IMR-90 (cell line): ENCODE measurements around the gene GPR15. TPM values are rescaled to one million over a fixed set of nuclear protein-coding genes. Genes with fewer than 3 reads are reported as not detected.

Experiments
- ATAC-seq: fragments of 200-7000 bp; cut with Tn5 transposase; 2 replicates; pipeline ENCODE4 v1.9.1; 2020; ENCODE audit warnings: low read depth, mild to moderate bottlenecking, moderate library complexity
- BruUV-seq: library from RNA; stranded (reverse); fragments of 400-500 nt; replicated peaks from 2 replicates; lab custom pipeline; 2021; lab: Mats Ljungman, UMichigan
- CTCF ChIA-PET: fragments of 300-600 bp; formaldehyde crosslinking; extraction: SDS; loops from one replicate; lab custom pipeline; 2021; ENCODE audit warnings: antibody characterized with exemption; lab: Yijun Ruan, JAX
- POLR2A ChIA-PET: fragments of 300-600 bp; sonication (Branson Sonifier 250); formaldehyde crosslinking; loops from one replicate; lab custom pipeline; 2022; ENCODE audit warnings: antibody characterized with exemption; ENCODE audit not compliant: unreplicated experiment; lab: Charles Lee
- DNase-seq: peaks from one replicate; pipeline ENCODE4 v3.0.0; 2013
- H2AFZ ChIP-seq: replicated peaks from 2 replicates; pipeline ENCODE3; 2013; ENCODE audit warnings: low read length, mild to moderate bottlenecking; ENCODE audit not compliant: poor library complexity
- H2AK5ac ChIP-seq: 2 replicates; pipeline ENCODE4 v1.6.1; 2013; ENCODE audit warnings: low read depth, low read length, inconsistent platforms
- H2AK9ac ChIP-seq: replicated peaks from 2 replicates; pipeline ENCODE3; 2013; ENCODE audit warnings: mild to moderate bottlenecking, low read depth, low read length, moderate library complexity; ENCODE audit not compliant: poor library complexity
- H2BK120ac ChIP-seq: 2 replicates; pipeline ENCODE4 v1.6.1; 2013; ENCODE audit warnings: low read depth, low read length, inconsistent platforms
- H2BK15ac ChIP-seq: 3 replicates; pipeline ENCODE4 v1.6.1; 2013; ENCODE audit warnings: low read depth, low read length, inconsistent platforms
- H2BK20ac ChIP-seq: 2 replicates; pipeline ENCODE4 v1.6.1; 2013; ENCODE audit warnings: low read depth, mild to moderate bottlenecking, inconsistent platforms, low read length, moderate library complexity
- H2BK5ac ChIP-seq: 2 replicates; pipeline ENCODE4 v1.6.1; 2013; ENCODE audit warnings: mild to moderate bottlenecking, low read depth, low read length, inconsistent platforms; ENCODE audit not compliant: poor library complexity, severe bottlenecking
- H3K14ac ChIP-seq: replicated peaks from 2 replicates; pipeline ENCODE4 v1.6.1; 2013; ENCODE audit warnings: low read depth, low read length, inconsistent platforms
- H3K18ac ChIP-seq: 2 replicates; pipeline ENCODE4 v1.6.1; 2013; ENCODE audit warnings: low read depth, low read length, control low read depth
- H3K23ac ChIP-seq: 2 replicates; pipeline ENCODE4 v1.6.1; 2013; ENCODE audit warnings: low read depth, low read length, inconsistent platforms
- H3K27ac ChIP-seq: 2 replicates; pipeline ENCODE4 v1.5.1; 2013; ENCODE audit warnings: mild to moderate bottlenecking, control low read depth, low read length; ENCODE audit not compliant: insufficient read depth
- H3K27me3 ChIP-seq: 2 replicates; pipeline ENCODE4 v1.6.1; 2013; ENCODE audit warnings: low read length; ENCODE audit not compliant: control insufficient read depth, insufficient read depth
- H3K36me3 ChIP-seq: 2 replicates; pipeline ENCODE4 v1.6.1; 2013; ENCODE audit warnings: low read length, mixed read lengths; ENCODE audit not compliant: control insufficient read depth, insufficient read depth
- H3K4ac ChIP-seq: 2 replicates; pipeline ENCODE4 v1.6.1; 2013; ENCODE audit warnings: low read depth, low read length, inconsistent platforms
- H3K4me1 ChIP-seq: 2 replicates; pipeline ENCODE4 v1.6.1; 2013; ENCODE audit warnings: low read length, mixed read lengths; ENCODE audit not compliant: control insufficient read depth, insufficient read depth
- H3K4me2 ChIP-seq: 2 replicates; pipeline ENCODE4 v1.6.1; 2013; ENCODE audit warnings: low read depth, mild to moderate bottlenecking, control low read depth, low read length, moderate library complexity
- H3K4me3 ChIP-seq: 2 replicates; pipeline ENCODE4 v1.5.1; 2013; ENCODE audit warnings: low read depth, mild to moderate bottlenecking, control low read depth, low read length, moderate library complexity; ENCODE audit not compliant: insufficient read depth
- H3K56ac ChIP-seq: 2 replicates; pipeline ENCODE4 v1.6.1; 2013; ENCODE audit warnings: low read length, inconsistent platforms; ENCODE audit not compliant: insufficient read depth; ENCODE audit errors: extremely low read depth
- H3K79me1 ChIP-seq, 2 experiments: 2 replicates each; pipeline ENCODE4 v1.6.1; 2013; ENCODE audit warnings: low read length in 2 of 2, inconsistent platforms in 1 of 2, low read depth in 1 of 2
- H3K9ac ChIP-seq: 2 replicates; pipeline ENCODE4 v1.6.1; 2013; ENCODE audit warnings: low read depth, low read length, control low read depth
- H3K9me1 ChIP-seq: 2 replicates; pipeline ENCODE4 v1.6.1; 2013; ENCODE audit warnings: low read length, inconsistent platforms; ENCODE audit not compliant: insufficient read depth
- H3K9me3 ChIP-seq: 2 replicates; pipeline ENCODE4 v1.6.1; 2013; ENCODE audit warnings: low read length; ENCODE audit not compliant: control insufficient read depth, insufficient read depth
- H4K20me1 ChIP-seq: 2 replicates; pipeline ENCODE4 v1.6.1; 2013; ENCODE audit warnings: low read length, inconsistent platforms; ENCODE audit not compliant: insufficient read depth
- H4K5ac ChIP-seq: 2 replicates; pipeline ENCODE4 v1.6.1; 2013; ENCODE audit warnings: mild to moderate bottlenecking, low read depth, low read length, control low read depth
- H4K8ac ChIP-seq, 2 experiments: 2 replicates each; pipeline ENCODE4 v1.6.1; 2013; ENCODE audit warnings: low read depth in 2 of 2, low read length in 2 of 2, control low read depth in 1 of 2, inconsistent platforms in 1 of 2
- H4K91ac ChIP-seq: 2 replicates; pipeline ENCODE4 v1.6.1; 2013; ENCODE audit warnings: low read depth, low read length, inconsistent platforms; ENCODE audit not compliant: insufficient read depth
- BHLHE40 ChIP-seq: fragments of 150-350 bp; IDR thresholded peaks from 2 replicates; pipeline ENCODE4 v1.6.1; 2016; ENCODE audit warnings: mild to moderate bottlenecking, low read depth, low read length
- CEBPB ChIP-seq: IDR thresholded peaks from 2 replicates; pipeline ENCODE4 v1.6.1; 2012; ENCODE audit warnings: low read depth, low read length, improper control_type of control experiment
- CHD1 ChIP-seq: IDR thresholded peaks from 2 replicates; pipeline ENCODE4 v1.6.1; 2012; ENCODE audit warnings: low read depth, low read length, improper control_type of control experiment
- CTCF ChIP-seq: conservative IDR thresholded peaks from 2 replicates; pipeline ENCODE4 v1.5.1; 2012; ENCODE audit warnings: mild to moderate bottlenecking, low read depth, low read length, improper control_type of control experiment
- ELK1 ChIP-seq: fragments of 150-350 bp; IDR thresholded peaks from 2 replicates; pipeline ENCODE4 v1.6.1; 2016; ENCODE audit warnings: low read depth, mild to moderate bottlenecking, low read length, moderate library complexity, borderline replicate concordance
- FOS ChIP-seq: fragments of 150-350 bp; IDR thresholded peaks from 2 replicates; pipeline ENCODE4 v1.6.1; 2016; ENCODE audit warnings: low read depth, low read length
- MAFK ChIP-seq: IDR thresholded peaks from 2 replicates; pipeline ENCODE4 v1.6.1; 2012; ENCODE audit warnings: low read depth, low read length, improper control_type of control experiment
- MAZ ChIP-seq: IDR thresholded peaks from 2 replicates; pipeline ENCODE4 v1.6.1; 2012; ENCODE audit warnings: low read depth, mild to moderate bottlenecking, low read length, improper control_type of control experiment, moderate library complexity, borderline replicate concordance
- MXI1 ChIP-seq: IDR thresholded peaks from 2 replicates; pipeline ENCODE4 v1.6.1; 2012; ENCODE audit warnings: low read depth, mild to moderate bottlenecking, low read length, moderate library complexity, borderline replicate concordance
- NFE2L2 ChIP-seq: fragments of 150-350 bp; IDR thresholded peaks from 2 replicates; pipeline ENCODE4 v1.6.1; 2016; ENCODE audit warnings: low read depth, mild to moderate bottlenecking, low read length
- POLR2A ChIP-seq: IDR thresholded peaks from 2 replicates; pipeline ENCODE4 v1.6.1; 2012; ENCODE audit warnings: mild to moderate bottlenecking, low read depth, low read length
- RAD21 ChIP-seq: IDR thresholded peaks from 2 replicates; pipeline ENCODE4 v1.6.1; 2012; ENCODE audit warnings: low read length, improper control_type of control experiment
- RCOR1 ChIP-seq: IDR thresholded peaks from 2 replicates; pipeline ENCODE4 v1.6.1; 2012; ENCODE audit warnings: mild to moderate bottlenecking, low read length, improper control_type of control experiment; ENCODE audit not compliant: insufficient replicate concordance
- RFX5 ChIP-seq: IDR thresholded peaks from 2 replicates; pipeline ENCODE4 v1.8.0; 2012; ENCODE audit warnings: low read depth, mild to moderate bottlenecking, low read length, moderate library complexity
- SMC3 ChIP-seq: fragments of 150-350 bp; IDR thresholded peaks from 2 replicates; pipeline ENCODE4 v1.6.1; 2016; ENCODE audit warnings: low read depth, mild to moderate bottlenecking, antibody characterized with exemption, low read length, moderate library complexity
- USF2 ChIP-seq: fragments of 150-350 bp; IDR thresholded peaks from 2 replicates; pipeline ENCODE4 v1.6.1; 2017; ENCODE audit warnings: mild to moderate bottlenecking, antibody characterized with exemption, low read length, low read depth
- WGBS, 2 experiments: methylation state at CpG; one replicate each; pipeline versions ENCODE4 v1.1.5 to v1.1.7; 2013; ENCODE audit warnings: missing lambda C conversion rate in 2 of 2; ENCODE audit not compliant: insufficient read length in 1 of 2; ENCODE audit errors: extremely low coverage in 2 of 2; 5-methylcytosine and 5-hydroxymethylcytosine counted together
- dilution Hi-C: fragments of 300-500 bp; cut with HindIII; formaldehyde crosslinking; loops from one replicate; pipeline ENCODE4 v1.14.3; 2018; ENCODE audit warnings: low sequenced_read_pairs; ENCODE audit not compliant: unreplicated experiment
- in situ Hi-C: fragments of 300-500 bp; cut with MboI; formaldehyde crosslinking; loops from 3 replicates; pipeline ENCODE4 v1.14.3; 2019; ENCODE audit warnings: low sequenced_read_pairs, inconsistent platforms, mixed read lengths
- intact Hi-C: fragments of 100-400 bp; cut with micrococcal nuclease; formaldehyde crosslinking; loops from 2 replicates; pipeline ENCODE4 v1.10.0; 2022
- polyA plus RNA-seq, 3 experiments: library from polyadenylated mRNA; depleted of rRNA; stranded (reverse); fragments of >200 nt; gene quantifications; 2 replicates each; pipeline ENCODE4 v1.2.3, GENCODE V29; 2012; ENCODE audit warnings: low replicate concordance in 1 of 3
- total RNA-seq: library from RNA; depleted of rRNA; stranded (reverse); fragments of >200 nt; gene quantifications from 2 replicates; pipeline ENCODE4 v1.2.3, GENCODE V29; 2012

GPR15 gene
- total and polyA plus RNA-seq, 2 of the 4 experiments (the other 2 are of a cell fraction) = not detected

- no peak within 1 kb of the TSS for H3K4me2 ChIP-seq
- no TSS peak for BruUV-seq
- no peak within 1 kb of the TSS for H3K4me3 ChIP-seq
- H3K23ac ChIP-seq = no peak within 1 kb of the TSS
- H4K5ac ChIP-seq = no peak within 1 kb of the TSS
- no peak within 1 kb of the TSS for H3K14ac ChIP-seq
- no peaks in the 10 kb centered on the region for H3K9me3 ChIP-seq
- H3K4ac ChIP-seq = no peak within 1 kb of the TSS
- ATAC-seq = no peak
- H4K20me1 ChIP-seq = no peaks in the 10 kb centered on the region
- ChIA-PET POLR2A (no interaction called here), CTCF (no interaction called here)
- H3K27ac ChIP-seq = no peak within 1 kb of the TSS
- dilution Hi-C loops (no loop called here), intact Hi-C loops (no loop called here), in situ Hi-C loops (no loop called here)
- no peak within 1 kb of the TSS for H3K56ac ChIP-seq
- no peaks in the 10 kb centered on the region for H3K9me1 ChIP-seq
- H3K36me3 ChIP-seq = no peaks in the 10 kb centered on the region
- no peak within 1 kb of the TSS for H2AFZ ChIP-seq
- H3K79me1 ChIP-seq = no peaks in the 10 kb centered on the region
- no peak for TF ChIP-seq MAZ
- TF ChIP-seq RFX5 = no peak
- TF ChIP-seq USF2 = no peak
- TF ChIP-seq RCOR1 = no peak
- no peak for TF ChIP-seq FOS
- TF ChIP-seq SMC3 = no peak
- no peak for TF ChIP-seq RAD21
- TF ChIP-seq MXI1 = no peak
- no peak for TF ChIP-seq POLR2A
- no peak for TF ChIP-seq CHD1
- TF ChIP-seq CEBPB = no peak
- TF ChIP-seq CTCF = no peak
- TF ChIP-seq MAFK = no peak
- TF ChIP-seq NFE2L2 = no peak
- no peak for TF ChIP-seq BHLHE40
- no peak for TF ChIP-seq ELK1
- DNase-seq = no peak
- no peaks in the 10 kb centered on the region for H3K4me1 ChIP-seq
- no peak within 1 kb of the TSS for H2BK15ac ChIP-seq
- no peak within 1 kb of the TSS for H2BK5ac ChIP-seq
- no peak within 1 kb of the TSS for H4K8ac ChIP-seq
- no peak within 1 kb of the TSS for H3K18ac ChIP-seq
- H2AK5ac ChIP-seq = no peak within 1 kb of the TSS
- H3K9ac ChIP-seq = no peak within 1 kb of the TSS
- no peaks in the 10 kb centered on the region for H3K27me3 ChIP-seq
- H2BK20ac ChIP-seq = no peak within 1 kb of the TSS
- no peak within 1 kb of the TSS for H4K91ac ChIP-seq
- H2BK120ac ChIP-seq = no peak within 1 kb of the TSS
- no peak within 1 kb of the TSS for H2AK9ac ChIP-seq
- no CpG with 5 or more reads among the region's 2 CpGs for WGBS, 2 experiments
These were observed 34.4 kb upstream of the GPR15 start, which contains the start of gene OR5K2 for GRCh38 chr3:98497381-98497780. OR5K2 (plus strand) TSS chr3:98497681; CDS start chr3:98497681, 0 bp downstream.
